Measurements from ENCODE around the gene PHACTR2. TPM values are rescaled to one million over a fixed set of nuclear protein-coding genes. Genes with fewer than 3 reads are reported as not detected.

Gene PHACTR2
- total RNA-seq, 1 donor from 2014 or later: 44.8 TPM

GRCh38 chr6:143803769-143804568, 126.2 kb downstream of the PHACTR2 start:
- intact Hi-C loops (cut with micrococcal nuclease): no loop called here

DNA sequence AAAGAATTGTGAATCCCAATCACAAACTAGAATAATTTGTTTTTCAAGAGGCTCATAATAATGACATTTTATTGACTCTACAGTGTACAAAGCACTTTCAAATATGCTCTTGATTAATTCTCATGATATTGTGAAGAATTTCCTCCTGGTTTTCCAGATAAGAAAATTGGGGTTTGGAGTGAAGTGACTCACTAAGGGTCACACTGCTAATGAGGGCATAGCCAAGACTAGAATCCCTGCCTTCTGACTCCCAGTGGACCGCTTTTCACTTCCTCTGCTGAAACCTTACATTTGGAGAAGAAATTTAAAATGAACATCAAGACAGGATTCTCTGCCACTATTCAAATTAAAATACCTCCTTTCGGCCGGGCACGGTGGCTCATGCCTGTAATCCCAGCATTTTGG, 127.1 kb downstream of the PHACTR2 start:
- intact Hi-C loops (cut with micrococcal nuclease): no loop called here

DNA sequence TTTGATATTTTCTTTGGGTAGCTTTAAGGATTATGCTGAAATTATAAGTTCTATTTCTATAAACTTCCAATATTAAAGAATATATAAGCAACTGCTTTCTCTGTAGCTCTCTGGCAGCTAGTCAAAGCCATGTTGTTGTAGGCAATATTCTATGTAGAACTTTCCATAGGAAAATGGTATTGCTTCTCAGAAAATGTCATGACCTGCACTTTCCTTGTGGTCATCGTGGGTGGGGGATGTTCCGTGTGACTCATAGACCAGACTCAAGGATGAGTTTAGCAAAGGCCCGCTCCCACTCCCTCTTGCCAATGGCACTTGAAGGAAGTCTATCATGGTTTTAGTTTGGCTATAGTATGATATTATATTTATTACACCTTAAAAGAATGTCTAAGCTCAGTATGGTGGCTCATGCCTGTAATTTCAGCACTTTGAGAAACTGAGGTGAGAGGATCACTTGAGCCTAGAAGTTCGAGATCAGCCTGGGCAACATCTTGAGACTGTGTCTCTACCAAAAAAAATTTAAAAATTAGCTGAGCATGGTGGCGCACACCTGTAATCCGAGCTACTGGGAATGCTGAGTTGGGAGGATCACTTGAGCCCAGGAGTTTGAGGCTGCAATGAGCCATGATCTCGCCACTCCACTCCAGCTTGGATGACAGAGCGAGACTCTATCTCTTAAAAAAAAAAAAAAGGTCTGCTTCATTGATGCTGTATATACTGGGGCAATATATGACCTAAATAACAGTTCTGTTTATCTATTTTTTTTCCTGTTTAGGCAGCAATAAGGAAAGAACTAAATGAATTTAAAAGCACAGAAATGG, 128.7 kb downstream of the PHACTR2 start:
- intact Hi-C loops (cut with micrococcal nuclease): no loop called here

GRCh38 chr6:143807103-143807772, 129.5 kb downstream of the PHACTR2 start:
- intact Hi-C loops (cut with micrococcal nuclease): no loop called here

GRCh38 chr6:143810745-143811144, 133.0 kb downstream of the PHACTR2 start:
- intact Hi-C loops (cut with micrococcal nuclease): no loop called here

GRCh38 chr6:143811501-143812157, 133.9 kb downstream of the PHACTR2 start:
- intact Hi-C loops (cut with micrococcal nuclease): no loop called here

- intact Hi-C loops (cut with micrococcal nuclease): no loop called here
Measured at GRCh38 chr6:143817621-143818020, 139.9 kb downstream of the PHACTR2 start.

- intact Hi-C loops (cut with micrococcal nuclease): no loop called here
Measured at GRCh38 chr6:143821359-143821758, 143.6 kb downstream of the PHACTR2 start.

DNA sequence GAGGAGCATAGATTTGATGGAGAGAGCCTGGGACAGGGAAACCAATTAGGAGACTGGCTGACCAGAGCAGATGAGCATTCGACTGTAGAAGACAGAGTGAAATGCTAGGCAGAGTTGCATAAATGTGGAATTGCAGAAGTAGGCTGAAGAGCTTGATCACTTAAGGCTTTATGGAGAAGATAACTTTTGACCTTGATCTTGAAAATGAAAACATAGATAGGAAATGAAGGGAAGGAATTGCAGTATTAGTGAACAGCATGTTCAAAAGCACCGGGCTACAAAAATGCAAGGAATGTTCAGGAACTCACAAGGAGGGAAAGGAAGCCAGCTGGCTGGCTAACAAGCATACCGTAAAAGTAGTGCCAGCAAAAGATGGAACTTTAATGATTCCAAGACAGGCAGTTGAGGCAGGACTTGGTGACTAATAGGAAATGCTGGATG, 144.8 kb downstream of the PHACTR2 start:
- intact Hi-C loops (cut with micrococcal nuclease): no loop called here

GRCh38 chr6:143823548-143823947, 145.8 kb downstream of the PHACTR2 start:
- intact Hi-C loops (cut with micrococcal nuclease): no loop called here

DNA sequence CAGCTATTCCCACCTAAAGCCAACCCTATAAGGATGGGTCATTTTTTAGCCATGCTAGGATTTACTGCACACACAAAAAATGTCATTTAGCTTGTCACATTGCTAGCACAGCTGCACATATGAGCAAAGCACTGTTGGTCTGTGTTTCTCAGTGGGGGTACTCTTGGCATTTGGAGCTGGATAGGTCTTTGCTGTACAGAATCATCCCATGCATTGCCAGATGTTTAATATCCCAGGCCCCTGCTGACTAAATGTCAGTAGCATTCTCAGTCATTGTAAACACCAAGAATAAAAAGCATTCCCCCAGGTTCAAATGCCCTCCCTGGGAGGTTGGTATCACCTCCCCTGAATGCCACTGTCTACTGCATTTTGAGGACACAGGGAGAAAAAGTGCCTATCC, 150.8 kb downstream of the PHACTR2 start:
- intact Hi-C loops (cut with micrococcal nuclease): no loop called here

DNA sequence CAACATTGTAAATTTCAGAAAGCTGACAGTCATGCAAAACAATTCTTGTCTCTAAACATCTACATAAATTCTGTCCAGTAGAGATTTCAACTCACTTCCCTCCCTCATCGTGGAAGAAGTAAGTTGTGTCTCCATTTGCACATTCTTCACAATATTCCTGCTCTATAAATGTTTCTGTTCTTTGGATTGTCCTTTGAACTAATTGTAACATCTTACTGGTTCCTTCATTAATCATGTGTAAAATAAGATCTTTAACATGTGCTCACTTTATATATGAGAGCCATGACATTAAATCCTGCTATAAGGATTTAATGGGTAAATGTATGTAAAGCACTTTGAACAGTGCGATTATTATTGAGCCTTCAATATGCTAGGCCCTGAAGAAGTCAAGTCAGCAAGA, 158.4 kb downstream of the PHACTR2 start:
- intact Hi-C loops (cut with micrococcal nuclease): no loop called here

GRCh38 chr6:143838395-143838794, 160.6 kb downstream of the PHACTR2 start:
- intact Hi-C loops (cut with micrococcal nuclease): no loop called here

GRCh38 chr6:143839196-143839595, 161.4 kb downstream of the PHACTR2 start:
- intact Hi-C loops (cut with micrococcal nuclease): no loop called here

DNA sequence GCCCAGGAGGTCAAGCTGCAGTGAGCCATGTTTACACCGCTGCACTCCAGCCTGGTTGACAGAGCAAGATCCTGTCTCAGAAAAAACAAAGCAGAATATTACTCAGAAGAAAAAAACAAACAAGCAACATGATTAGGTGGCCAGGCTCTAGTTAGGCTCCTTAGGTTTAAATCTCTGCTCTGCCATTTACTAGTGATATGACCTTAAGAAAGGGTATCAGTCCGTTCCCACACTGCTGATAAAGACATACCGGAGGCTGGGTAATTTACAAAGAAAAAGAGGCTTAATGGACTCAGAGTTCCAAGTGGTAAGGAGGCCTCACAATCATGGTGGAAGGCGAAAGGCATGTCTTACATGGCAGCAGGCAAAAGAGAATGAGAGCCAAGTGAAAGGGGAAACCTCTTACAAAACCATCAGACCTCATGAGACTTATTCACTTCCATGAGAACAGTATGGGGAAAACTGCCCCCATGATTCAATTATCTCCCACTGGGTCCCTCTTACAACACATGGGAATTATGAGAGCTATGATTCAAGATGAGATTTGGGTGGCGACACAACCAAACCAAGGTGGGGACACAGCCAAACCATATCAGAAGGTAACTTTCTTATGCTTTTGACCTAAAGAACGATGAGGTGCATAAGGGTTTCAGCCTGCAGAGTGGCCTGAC, 163.0 kb downstream of the PHACTR2 start:
- intact Hi-C loops (cut with micrococcal nuclease): loop anchor here (5.0 to 10.0 kb wide), 6 partner anchors 172 to 936 kb away; no protein-coding TSS in a partner anchor

GRCh38 chr6:143842461-143842901, 164.7 kb downstream of the PHACTR2 start:
- intact Hi-C loops (cut with micrococcal nuclease): loop anchor here (2.0 to 10.0 kb wide), 9 partner anchors 98 to 1696 kb away; partner anchors contain the start of genes NMBR and VTA1

GRCh38 chr6:143842902-143843676, 165.3 kb downstream of the PHACTR2 start, which contains the start of gene LTV1:
LTV1 (plus strand) TSS chr6:143843338; CDS start chr6:143843478, 140 bp downstream.
- intact Hi-C loops (cut with micrococcal nuclease): loop anchor here (1.0 to 10.0 kb wide), 18 partner anchors 29 to 1696 kb away; partner anchors contain the start of genes ADAT2, FUCA2, NMBR and PEX3

GRCh38 chr6:143843677-143843999, 165.9 kb downstream of the PHACTR2 start:
- intact Hi-C loops (cut with micrococcal nuclease): loop anchor here (1.0 to 10.0 kb wide), 18 partner anchors 29 to 1697 kb away; partner anchors contain the start of genes ADAT2, FUCA2, NMBR and PEX3

DNA sequence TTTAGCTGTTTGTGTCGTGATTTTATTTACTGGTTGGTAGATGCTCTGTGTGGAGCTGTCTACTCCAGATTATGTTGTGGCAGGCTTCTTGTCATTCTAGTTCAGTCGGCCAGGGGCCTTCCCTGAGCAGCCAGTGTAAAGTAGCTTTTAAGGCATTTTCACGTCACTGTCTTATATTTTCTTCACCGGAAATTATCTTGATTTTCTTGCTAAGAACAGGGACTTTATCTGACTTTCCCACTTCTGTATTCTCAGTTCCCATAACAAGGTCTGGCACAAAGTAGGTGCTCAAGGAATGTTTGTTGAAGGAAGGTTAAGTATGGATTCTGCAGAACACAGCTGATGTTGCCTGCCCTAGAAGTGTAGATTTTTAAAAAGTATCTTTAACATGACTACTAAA, 166.2 kb downstream of the PHACTR2 start:
- intact Hi-C loops (cut with micrococcal nuclease): loop anchor here (1.0 to 10.0 kb wide), 8 partner anchors 165 to 939 kb away; no protein-coding TSS in a partner anchor

All from T-helper 1 cell treated with Interleukin-12 subunit alpha and Interleukin-12 subunit beta and Interleukin-4 antibody, amounts not matched to agents 30 ng/mL and 1 ng/mL, for 36 hours (primary cell).